PFSK-1 (cell line): Measurements from ENCODE around the gene NLRP3.

ENCODE experiments used
- POLR2AphosphoS5 ChIP-seq: IDR thresholded peaks from 2 replicates; pipeline ENCODE4 v1.6.1; 2012; ENCODE audit warnings: low read depth, mild to moderate bottlenecking, control low read depth, low read length, moderate library complexity
- SIN3A ChIP-seq: IDR thresholded peaks from 2 replicates; pipeline ENCODE4 v1.6.1; 2012; ENCODE audit warnings: mild to moderate bottlenecking, low read length, moderate library complexity, borderline replicate concordance; ENCODE audit not compliant: insufficient read depth
- TAF1 ChIP-seq: IDR thresholded peaks from 2 replicates; pipeline ENCODE4 v1.6.1; 2012; ENCODE audit warnings: low read length, control low read depth, borderline replicate concordance; ENCODE audit not compliant: insufficient read depth
- TF ChIP-seq, protein P1 (sequence below), 2 experiments: IDR thresholded peaks; 2 replicates each; pipeline versions ENCODE4 v1.6.1 to v1.8.0; 2011 to 2012; ENCODE audit warnings: low read depth in 2 of 2, low read length in 2 of 2, control low read depth in 1 of 2, inconsistent platforms in 1 of 2, mild to moderate bottlenecking in 1 of 2, moderate library complexity in 1 of 2; ENCODE audit not compliant: insufficient read depth in 1 of 2

DNA sequence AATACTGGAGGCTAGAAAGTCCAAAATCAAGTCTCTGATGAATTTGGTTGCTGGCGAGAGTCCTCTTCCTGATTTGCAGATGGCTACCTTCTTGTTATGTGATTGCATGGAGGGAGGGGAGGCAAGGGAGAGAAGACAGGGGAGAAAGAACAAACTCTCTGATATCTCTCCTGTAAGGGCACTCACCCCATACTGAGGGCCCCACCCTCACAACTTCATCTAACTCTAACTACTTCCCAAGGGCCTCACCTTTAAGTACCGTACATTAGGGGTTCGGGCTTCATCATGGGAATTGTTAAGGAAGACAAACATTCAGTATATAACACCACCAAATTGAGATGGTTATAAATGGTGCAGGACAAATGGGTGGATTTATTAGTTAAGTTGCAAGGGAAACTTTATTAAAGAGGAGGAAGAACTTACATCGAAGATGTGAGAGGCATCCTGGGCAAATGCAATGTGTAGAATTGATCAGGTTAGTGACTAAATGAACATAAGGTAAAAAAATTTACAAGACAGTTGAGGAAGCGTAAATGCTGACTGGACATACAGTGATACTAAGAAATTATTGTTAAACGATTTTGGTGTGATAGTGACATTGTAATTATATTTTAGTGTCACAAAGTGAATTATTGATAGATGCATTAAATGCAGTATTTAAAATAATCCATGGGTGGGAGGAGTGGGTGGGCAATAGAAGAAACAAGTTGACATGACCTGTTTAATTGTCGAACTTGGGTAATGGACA, 31.4 kb downstream of the NLRP3 start:
- TF ChIP-seq SIN3A (no peak), POLR2AphosphoS5 (no peak), TAF1 (no peak)
- TF ChIP-seq, protein P1, sequence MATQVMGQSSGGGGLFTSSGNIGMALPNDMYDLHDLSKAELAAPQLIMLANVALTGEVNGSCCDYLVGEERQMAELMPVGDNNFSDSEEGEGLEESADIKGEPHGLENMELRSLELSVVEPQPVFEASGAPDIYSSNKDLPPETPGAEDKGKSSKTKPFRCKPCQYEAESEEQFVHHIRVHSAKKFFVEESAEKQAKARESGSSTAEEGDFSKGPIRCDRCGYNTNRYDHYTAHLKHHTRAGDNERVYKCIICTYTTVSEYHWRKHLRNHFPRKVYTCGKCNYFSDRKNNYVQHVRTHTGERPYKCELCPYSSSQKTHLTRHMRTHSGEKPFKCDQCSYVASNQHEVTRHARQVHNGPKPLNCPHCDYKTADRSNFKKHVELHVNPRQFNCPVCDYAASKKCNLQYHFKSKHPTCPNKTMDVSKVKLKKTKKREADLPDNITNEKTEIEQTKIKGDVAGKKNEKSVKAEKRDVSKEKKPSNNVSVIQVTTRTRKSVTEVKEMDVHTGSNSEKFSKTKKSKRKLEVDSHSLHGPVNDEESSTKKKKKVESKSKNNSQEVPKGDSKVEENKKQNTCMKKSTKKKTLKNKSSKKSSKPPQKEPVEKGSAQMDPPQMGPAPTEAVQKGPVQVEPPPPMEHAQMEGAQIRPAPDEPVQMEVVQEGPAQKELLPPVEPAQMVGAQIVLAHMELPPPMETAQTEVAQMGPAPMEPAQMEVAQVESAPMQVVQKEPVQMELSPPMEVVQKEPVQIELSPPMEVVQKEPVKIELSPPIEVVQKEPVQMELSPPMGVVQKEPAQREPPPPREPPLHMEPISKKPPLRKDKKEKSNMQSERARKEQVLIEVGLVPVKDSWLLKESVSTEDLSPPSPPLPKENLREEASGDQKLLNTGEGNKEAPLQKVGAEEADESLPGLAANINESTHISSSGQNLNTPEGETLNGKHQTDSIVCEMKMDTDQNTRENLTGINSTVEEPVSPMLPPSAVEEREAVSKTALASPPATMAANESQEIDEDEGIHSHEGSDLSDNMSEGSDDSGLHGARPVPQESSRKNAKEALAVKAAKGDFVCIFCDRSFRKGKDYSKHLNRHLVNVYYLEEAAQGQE (IDR thresholded peaks at IDR 0.05; ENCODE audit: insufficient read depth in 1 of 2, low read depth in 2 of 2, low read length in 2 of 2), result no peak
